MM.1S (cell line): ENCODE measurements around the gene FKBP3.

Source experiments
- CTCF ChIP-seq: fragments of 300-600 bp; sonication (generic); IDR thresholded peaks from 2 replicates; pipeline ENCODE4 v1.5.1; 2016; ENCODE audit warnings: antibody characterized with exemption, low read length, mixed read lengths
- EZH2 ChIP-seq: fragments of 300-600 bp; sonication (generic); optimal IDR thresholded peaks from 2 replicates; pipeline ENCODE3; 2017; ENCODE audit warnings: low read depth, mild to moderate bottlenecking, antibody characterized with exemption, low read length, mixed read lengths

DNA sequence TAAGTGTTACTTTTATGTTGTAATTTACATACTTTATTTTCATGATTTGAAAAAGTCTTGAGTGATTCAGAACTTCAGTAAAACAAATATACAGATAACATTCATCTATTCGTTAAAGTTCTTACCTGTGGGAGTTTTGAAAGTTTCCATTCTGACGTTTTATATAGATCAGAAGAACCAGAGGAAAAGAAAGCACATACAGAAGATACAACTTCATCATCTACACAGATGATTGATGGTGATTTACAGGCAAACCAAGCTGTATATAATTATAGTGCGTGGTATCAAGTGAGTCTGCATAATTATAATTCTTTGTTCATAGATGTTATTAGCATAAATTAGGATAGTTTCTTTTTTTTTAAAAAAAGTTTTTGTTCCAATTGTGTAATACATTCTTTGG, 20.0 kb downstream of the FKBP3 start:
- no peak for TF ChIP-seq CTCF
- no peak for TF ChIP-seq EZH2
